Muscle of back (tissue), 11 donors: ENCODE measurements around the gene PCDH15. TPM values are rescaled to one million over a fixed set of nuclear protein-coding genes. Genes with fewer than 3 reads are reported as not detected.
"Not testable (repeated sequence)": the region's sequence is repeated elsewhere in the genome, so short reads cannot be mapped to it uniquely, and the experiment has no call there.

Experiments
- DNase-seq, 3 donors: peaks; one replicate each; pipeline versions ENCODE4 v3.0.0 to v3.0.0-alpha.2; 2013
- polyA plus RNA-seq, 10 donors: library from polyadenylated mRNA; unstranded; fragments of 120-200 nt; gene quantifications; one replicate each; pipeline ENCODE4 v1.2.1, GENCODE V29; 2013; ENCODE audit not compliant: insufficient read length in 10 of 10

Gene PCDH15
- polyA plus RNA-seq, 10 donors: 0.07 to 0.94 (median 0.33) TPM

- peak in 1 of 3 donors; percentile 0 for DNase-seq
Observed at GRCh38 chr10:54559498-54559897, 241.5 kb downstream of the PCDH15 start.

GRCh38 chr10:54554028-54554427 is 247.0 kb downstream of the PCDH15 start:
- no peak for DNase-seq

GRCh38 chr10:54550016-54550415 is 251.0 kb downstream of the PCDH15 start:
- no peak for DNase-seq

GRCh38 chr10:54531296-54531695 is 269.7 kb downstream of the PCDH15 start:
- no peak for DNase-seq

GRCh38 chr10:54530299-54530698 is 270.7 kb downstream of the PCDH15 start:
- DNase-seq: no peak

- DNase-seq: no peak
Observed at GRCh38 chr10:54525816-54526215, 275.2 kb downstream of the PCDH15 start.

- not testable (repeated sequence) for DNase-seq
Observed at GRCh38 chr10:54515244-54515643, 285.8 kb downstream of the PCDH15 start.

GRCh38 chr10:54503863-54504262 is 297.2 kb downstream of the PCDH15 start:
- no peak for DNase-seq

- DNase-seq: no peak
Observed at GRCh38 chr10:54501929-54502328, 299.1 kb downstream of the PCDH15 start.

- no peak for DNase-seq
Observed at GRCh38 chr10:54496852-54497251, 304.2 kb downstream of the PCDH15 start.

- no peak for DNase-seq
Observed at GRCh38 chr10:54487743-54488142, 313.3 kb downstream of the PCDH15 start.

GRCh38 chr10:54485971-54486370 is 315.1 kb downstream of the PCDH15 start:
- DNase-seq: no peak

GRCh38 chr10:54484186-54484585 is 316.8 kb downstream of the PCDH15 start:
- DNase-seq: no peak

- DNase-seq: peak in 1 of 3 donors; percentile 14
Observed at GRCh38 chr10:54478601-54479000, 322.4 kb downstream of the PCDH15 start.

- DNase-seq: no peak
Observed at GRCh38 chr10:54477738-54478137, 323.3 kb downstream of the PCDH15 start.

GRCh38 chr10:54470324-54470631 is 330.8 kb downstream of the PCDH15 start:
- DNase-seq: no peak

GRCh38 chr10:54469587-54470323 is 331.3 kb downstream of the PCDH15 start:
- DNase-seq: no peak

GRCh38 chr10:54454271-54454670 is 346.8 kb downstream of the PCDH15 start:
- no peak for DNase-seq

GRCh38 chr10:54449056-54449455 is 352.0 kb downstream of the PCDH15 start:
- DNase-seq: no peak

- DNase-seq: no peak
Observed at GRCh38 chr10:54444170-54444569, 356.9 kb downstream of the PCDH15 start.

- DNase-seq: peak in 1 of 3 donors; percentile 2
Observed at GRCh38 chr10:54441275-54441674, 359.8 kb downstream of the PCDH15 start.

- no peak for DNase-seq
Observed at GRCh38 chr10:54434782-54435181, 366.2 kb downstream of the PCDH15 start.

GRCh38 chr10:54415483-54415882 is 385.5 kb downstream of the PCDH15 start:
- no peak for DNase-seq

- DNase-seq: peak; percentile 2 to 35 (median 6)
Observed at GRCh38 chr10:54402576-54402975, 398.5 kb downstream of the PCDH15 start.
